HL-60/S4 treated with retinoic acid at 250 ng/mL for 4 days and 3 days (cell line): ENCODE results near the gene KRTAP10-2.

Experiments used
- in situ Hi-C: fragments of 300-500 bp; cut with MboI; formaldehyde crosslinking; loops from 2 replicates; pipeline ENCODE4 v1.7.0; 2022; ENCODE audit warnings: low sequenced_read_pairs

The KRTAP10-2 gene

DNA sequence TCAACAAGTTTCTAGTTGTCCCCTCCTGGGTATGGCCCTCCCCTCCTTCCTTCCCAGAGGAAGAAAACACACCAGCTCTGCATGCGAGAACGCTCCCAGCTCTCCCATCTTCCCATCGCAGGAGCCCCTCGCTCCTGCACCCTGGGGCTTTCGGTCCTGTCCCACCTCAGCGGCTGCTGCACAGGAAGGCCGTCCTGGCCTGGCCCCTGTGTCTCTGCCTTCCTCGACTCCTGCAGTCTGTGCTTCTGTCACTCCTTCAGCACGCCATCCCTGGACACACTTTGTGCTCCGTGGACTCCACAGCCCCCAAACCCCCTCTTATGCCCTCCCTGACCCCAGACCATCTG, 34.5 kb downstream of the KRTAP10-2 start:
- in situ Hi-C loops, result loop anchor here (25.0 kb wide), 2 partner anchors 270 to 420 kb away; partner anchors contain the start of gene SLX9

DNA sequence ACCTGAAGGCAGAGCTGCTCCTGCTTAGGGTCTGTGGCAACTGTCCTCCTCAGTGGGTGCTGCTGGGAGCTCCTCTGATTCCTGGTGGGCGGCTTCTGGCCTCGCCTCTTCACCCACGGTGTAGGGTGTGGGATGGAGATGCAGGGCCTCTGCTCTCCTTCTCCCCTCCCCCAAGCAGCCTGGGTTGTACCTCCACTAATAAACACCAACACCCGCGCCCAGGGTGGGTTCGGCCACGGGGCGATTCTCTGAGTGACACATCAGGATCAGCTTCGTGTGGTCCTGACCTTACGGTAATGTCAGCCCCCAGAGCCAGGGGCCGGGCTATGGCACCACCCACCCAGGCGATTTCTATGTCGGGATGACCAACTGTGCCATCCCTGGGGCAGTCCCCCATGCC, 35.0 kb downstream of the KRTAP10-2 start:
- in situ Hi-C loops, result loop anchor here (25.0 kb wide), 2 partner anchors 271 to 421 kb away; partner anchors contain the start of gene SLX9

DNA sequence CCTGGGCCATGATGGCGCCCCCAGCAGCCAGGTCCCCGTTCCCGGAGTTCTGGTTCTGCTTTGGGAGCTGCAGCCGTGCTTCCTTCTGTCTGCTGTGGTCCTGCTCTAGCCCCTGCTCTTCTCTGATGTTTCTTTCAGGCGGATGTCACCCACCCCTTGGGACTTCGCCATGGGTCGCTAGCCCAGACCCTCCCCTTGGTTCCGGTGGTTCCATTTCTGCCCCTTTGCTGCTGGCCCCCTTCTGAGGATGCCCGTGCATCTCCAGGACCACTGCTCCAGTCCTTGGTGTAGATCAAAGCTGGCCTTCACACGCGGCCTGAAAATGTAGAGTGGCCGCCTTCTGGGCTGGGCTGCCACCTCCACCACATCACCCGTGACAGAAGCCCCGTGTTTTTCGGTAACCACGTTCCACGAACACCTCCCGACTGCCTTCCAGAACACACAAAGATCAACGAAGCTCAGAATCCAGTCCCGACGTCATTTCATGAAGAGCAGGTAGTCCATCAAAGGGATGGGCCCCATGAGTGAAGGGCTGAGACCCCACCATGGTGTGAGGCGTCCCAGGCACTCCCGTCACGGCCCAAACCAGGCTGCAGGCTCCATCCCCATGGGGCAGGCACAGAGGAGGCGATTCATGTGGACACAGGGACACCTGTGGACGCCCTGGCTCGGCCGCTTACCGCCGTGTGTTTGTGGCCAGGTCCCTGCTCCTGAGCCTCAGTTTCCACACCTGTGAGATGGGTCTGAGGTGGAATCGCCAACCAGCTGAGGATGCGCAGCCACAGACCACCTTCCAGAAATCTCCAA, 35.7 kb downstream of the KRTAP10-2 start:
- in situ Hi-C loops, result loop anchor here (25.0 kb wide), 2 partner anchors 272 to 422 kb away; partner anchors contain the start of gene SLX9

DNA sequence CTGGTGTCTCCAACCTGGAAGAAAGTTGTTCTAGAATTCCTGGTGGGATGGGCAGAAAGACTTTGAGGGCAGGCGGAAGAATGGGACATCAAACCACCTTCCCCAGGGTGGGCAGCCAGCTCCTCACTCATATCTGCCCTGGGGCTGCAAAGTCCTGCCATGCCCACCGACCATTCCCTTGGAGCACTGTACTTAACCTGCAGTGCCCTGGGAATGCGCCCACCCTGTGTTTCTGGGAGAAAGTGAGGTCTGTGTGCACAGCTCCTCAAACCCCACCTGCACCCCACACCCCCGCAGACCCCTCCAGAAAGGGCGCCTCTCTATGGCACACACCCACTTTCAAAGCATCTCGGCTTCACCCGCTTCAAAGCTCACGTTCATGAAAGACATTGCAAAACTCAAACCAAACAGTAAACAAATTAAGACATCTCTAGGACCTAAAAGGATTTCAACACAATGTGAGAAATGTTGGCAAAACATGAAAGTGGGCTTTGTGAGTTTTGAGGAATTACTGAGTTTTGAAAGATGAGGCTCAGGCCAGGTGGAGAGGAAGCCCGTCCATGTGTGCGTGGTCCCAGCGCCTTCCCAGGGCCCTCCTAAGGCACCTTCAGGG, 36.5 kb downstream of the KRTAP10-2 start:
- in situ Hi-C loops, result loop anchor here (25.0 kb wide), 2 partner anchors 272 to 422 kb away; partner anchors contain the start of gene SLX9

DNA sequence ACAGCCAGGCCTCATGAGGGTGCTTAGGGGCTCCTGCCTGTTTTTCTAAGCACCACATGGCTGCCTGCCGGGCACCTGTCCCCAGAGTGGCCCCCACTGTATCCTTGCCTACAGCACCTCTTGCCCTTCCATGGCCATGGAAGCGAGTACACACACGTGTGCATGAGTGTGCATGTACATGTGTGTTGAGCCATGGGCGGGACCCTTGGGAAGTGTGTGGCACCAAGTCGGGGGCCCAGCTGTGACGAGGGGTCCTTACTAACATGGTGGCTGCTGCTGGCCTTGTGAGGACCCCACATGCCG, 37.1 kb downstream of the KRTAP10-2 start:
- in situ Hi-C loops, result loop anchor here (25.0 kb wide), 2 partner anchors 273 to 423 kb away; partner anchors contain the start of gene SLX9

DNA sequence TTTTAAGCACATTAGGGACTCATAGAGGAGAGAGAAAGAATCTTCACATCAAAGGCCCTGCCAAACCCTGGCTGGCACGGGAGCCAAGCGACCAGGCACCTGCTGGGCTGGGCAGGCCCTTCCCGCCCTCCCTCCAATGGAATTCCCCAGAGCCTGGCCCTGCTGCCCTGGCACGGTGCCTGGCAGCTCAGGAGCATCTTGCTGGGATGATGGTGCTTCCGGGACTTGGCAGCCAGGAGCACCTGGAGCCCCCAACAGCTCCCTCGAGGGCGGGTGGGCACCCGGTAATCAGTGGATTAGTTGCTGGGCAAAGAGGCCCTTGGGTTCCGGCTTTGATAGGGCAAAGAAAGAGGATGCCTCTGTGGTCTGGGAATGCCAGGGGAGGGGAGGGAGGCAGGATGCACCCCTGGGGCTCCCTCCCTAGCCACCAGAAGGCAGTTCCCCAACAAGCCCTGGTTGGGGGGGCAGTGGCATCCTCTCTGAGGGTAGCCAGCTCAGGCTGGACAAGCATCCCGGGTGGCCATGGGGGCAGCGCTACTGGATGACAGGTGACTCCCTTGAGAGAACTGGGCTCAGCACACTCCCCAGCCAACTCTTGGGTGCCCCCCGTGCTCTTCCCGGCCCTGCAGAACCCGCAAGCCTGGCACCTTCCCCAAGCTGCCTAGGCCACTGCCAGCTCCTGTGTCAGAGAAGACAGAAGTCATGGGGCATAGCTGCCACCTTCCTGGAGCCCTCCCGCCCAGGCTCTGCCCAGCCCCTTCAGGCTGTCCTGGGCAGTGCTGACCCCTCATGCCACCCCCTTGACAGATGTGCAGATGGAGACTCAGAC, 37.7 kb downstream of the KRTAP10-2 start:
- in situ Hi-C loops, result loop anchor here (25.0 kb wide), 2 partner anchors 274 to 424 kb away; partner anchors contain the start of gene SLX9

DNA sequence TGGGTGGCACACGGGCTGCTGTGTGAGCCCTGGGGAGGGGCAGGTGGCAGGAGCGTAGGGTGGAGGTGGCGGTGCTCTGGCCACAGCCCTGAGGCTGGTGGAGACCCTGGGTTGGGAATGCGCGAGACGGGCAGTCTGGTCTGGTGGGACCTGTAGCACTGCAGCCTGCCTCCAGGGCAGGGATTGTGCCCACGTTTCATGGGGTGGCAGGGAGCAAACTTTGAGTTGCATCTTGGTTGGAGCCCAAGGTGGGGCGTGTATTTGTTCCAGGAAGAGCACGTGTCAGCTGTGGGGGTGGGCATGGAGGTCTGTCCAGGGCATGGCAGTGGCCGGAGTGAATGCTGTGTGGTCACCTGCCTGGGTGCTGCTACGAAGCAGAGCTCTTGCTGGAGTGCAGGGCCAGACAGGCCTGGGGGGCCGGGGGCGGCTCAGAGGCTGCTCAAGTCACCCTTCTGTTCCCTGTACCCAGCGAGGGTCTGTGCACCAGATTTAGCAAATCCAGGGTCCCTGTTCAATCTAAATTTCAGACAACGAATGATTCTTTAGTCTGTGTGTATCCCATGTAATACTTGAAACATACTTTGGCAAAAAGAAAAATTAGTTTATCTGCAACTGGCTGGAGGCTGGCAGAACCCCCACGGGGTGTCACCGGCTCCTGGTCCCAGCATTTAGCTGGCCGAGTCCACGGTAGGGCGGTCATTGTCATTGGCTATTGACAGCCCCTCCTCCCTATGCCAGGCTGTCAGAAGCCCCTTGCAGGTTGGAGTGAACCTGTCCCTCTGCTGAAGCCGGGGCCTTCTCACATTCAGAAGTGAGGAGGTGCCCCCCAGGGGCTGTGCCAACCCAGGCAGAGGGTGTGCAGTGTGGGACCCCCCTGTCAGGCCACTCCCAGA, 38.6 kb downstream of the KRTAP10-2 start:
- in situ Hi-C loops, result loop anchor here (25.0 kb wide), 2 partner anchors 275 to 425 kb away; partner anchors contain the start of gene SLX9

DNA sequence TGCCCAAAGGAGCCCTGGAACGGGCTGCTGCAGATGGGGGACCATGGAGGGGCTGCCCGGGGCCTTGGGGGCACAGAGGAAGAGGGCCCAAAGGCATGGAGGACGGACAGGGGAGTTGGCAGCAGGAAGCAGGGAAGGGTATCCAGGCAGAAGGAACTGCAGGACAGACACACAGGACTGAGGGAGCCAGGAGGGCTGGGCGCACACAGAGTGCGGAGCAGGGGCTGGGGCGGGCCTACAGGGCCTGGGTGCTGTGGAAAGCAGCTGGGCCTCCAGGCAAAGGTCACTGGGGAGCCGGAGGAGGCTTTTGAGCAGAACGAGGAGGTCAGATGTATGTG, 39.4 kb downstream of the KRTAP10-2 start:
- in situ Hi-C loops, result loop anchor here (25.0 kb wide), 2 partner anchors 275 to 425 kb away; partner anchors contain the start of gene SLX9

DNA sequence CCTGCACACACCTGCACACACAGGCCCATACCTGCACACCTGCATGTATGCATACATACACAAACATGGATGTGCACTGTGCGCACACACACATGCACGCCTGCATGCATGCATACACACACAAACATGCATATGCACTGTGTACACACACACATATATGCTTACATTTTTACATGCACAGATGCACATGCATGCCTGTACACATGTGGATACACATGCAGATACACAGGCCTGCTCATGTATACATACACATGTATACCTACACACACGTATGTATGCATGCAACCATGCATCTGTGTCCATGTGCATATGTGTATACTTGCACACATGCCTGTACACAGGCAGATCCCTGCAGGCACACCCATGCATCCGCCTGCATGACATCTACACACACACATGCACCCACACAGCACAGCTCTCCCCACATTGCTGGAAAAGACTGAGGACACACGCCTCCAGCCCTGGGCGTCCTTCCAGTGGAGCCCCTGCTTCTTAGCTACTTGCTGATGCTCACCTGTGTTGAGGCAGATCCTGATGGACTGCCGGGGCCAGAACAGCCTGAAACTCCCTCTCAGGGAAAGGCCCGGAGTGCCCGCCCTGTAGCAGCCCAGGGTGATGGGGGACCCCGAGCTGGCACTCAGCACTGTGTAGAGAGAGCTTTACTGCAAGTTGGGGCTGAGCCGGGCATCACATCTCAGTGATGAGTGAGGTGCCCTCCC, 39.9 kb downstream of the KRTAP10-2 start:
- in situ Hi-C loops, result loop anchor here (25.0 kb wide), 2 partner anchors 276 to 426 kb away; partner anchors contain the start of gene SLX9

DNA sequence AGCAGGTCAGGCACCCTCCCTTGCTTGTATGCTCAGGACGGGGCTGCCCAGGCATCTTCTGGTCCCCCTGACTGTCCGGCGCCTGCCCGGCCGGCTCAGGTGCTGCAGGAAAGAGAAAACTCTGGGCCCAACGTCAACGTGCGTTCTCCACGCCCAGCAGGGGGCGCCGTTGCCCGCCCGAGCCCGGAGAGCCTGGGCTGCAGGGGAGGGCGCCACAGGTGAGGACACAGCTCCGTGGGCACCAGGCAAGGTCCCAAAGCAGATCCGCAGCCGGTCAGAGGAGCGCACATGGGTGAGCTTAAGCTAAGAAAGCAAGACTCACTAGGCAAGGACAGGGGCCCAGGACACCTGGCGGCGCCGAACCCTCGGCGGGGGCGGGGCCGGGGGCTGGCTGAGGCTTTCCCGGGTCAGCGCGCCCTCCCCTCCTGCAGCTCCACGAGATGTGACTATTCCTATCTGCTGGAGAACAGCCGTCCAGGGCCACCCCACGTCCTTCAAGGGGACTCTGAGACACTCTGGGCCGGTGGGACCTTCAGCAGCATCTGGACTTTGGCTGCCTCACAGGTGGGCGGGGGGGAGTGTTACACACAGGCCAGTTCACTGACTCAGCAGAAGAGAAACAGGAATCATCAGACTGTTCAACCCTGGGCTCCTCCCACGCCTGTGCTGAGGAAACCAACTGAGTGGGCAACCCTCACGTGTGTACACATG, 40.6 kb downstream of the KRTAP10-2 start:
- in situ Hi-C loops, result loop anchor here (25.0 kb wide), 2 partner anchors 277 to 427 kb away; partner anchors contain the start of gene SLX9

DNA sequence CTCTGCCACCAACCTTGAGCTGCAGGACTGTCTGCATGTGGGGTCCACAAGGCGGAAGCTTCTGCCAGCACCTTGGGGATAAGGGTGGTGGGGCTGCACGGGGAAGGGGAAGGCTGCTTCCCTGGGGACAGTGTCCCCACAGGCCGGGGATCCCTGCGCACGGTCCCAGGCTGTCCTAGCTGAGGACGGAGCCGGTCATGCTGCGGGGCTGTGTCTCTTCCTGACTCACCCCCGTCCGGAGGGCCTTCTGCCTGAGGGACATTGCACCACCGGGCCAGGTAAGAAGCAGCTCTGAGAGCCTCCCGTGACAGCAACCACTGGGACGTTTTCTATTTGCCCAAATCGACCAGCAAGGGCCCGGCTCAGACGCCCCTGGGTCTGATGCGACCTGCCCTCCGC, 41.2 kb downstream of the KRTAP10-2 start:
- in situ Hi-C loops, result loop anchor here (25.0 kb wide), 2 partner anchors 277 to 427 kb away; partner anchors contain the start of gene SLX9

DNA sequence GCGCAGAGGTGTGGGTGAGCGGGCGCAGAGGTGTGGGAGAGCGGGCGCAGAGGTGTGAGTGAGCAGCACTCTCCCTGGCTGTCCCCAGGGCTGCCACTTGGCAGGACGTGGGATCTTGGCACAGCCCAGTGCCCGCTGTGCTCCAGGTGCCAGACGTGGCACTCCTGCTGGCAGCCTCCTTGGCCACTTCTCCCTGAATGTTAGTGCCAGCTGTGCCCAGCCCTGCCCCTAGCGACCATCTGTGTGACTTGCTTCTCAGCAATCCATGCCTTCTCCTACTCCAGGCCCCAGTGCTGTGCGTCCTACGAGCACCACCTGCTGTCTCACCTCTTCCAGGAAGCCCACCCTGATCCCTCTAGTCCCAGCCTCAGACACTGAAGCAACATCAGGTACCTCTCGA, 41.8 kb downstream of the KRTAP10-2 start:
- in situ Hi-C loops, result loop anchor here (25.0 kb wide), 2 partner anchors 278 to 428 kb away; partner anchors contain the start of gene SLX9

DNA sequence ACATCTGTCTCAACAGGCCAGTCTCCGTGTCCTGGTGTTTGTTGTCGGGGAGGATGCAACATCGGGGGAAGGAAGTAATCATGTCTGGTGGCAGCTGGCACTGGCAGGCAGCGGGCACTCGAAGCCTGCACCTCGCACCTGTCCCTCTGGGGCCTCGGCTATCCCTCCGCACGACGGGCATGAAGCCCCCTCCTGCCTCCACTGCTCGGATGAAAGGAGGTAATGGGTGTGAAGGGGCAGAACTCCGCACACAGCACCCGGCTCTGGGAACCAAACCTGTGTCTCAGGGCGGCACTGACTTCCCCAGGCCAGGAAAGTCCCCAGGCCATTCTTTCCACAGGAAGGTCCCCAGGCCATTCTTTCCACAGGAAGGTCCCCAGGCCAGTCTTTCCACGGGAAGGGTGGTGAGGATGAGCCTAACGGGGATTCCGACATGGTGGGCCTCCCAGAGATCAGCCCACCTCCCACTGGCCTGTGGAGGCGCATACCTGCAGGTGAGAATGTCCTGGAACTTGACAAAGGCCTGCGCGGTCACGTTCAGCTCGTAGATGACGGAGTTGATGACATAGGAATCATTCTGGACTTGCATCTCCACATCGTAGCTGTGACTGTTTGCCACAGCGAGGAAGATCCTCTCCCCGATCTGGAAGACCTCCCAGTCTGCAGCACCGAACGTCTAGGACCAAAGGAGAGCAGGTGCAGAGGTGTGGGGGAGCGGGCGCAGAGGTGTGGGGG, 42.4 kb downstream of the KRTAP10-2 start:
- in situ Hi-C loops, result loop anchor here (25.0 kb wide), 2 partner anchors 278 to 428 kb away; partner anchors contain the start of gene SLX9

DNA sequence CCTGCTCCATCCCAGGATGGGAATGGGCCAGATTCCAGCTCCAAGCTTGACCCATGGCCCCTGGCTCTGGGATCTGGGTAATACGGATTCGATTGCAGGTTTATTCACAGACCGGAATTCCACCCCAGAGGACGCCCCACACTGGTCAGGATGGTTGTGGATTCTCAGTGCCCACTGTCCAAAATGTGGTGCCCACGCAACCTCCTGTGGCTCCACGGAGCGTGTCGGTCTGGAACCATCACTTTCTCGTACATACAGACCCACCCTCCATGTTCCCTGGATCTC, 42.9 kb downstream of the KRTAP10-2 start:
- in situ Hi-C loops, result loop anchor here (25.0 kb wide), 2 partner anchors 279 to 429 kb away; partner anchors contain the start of gene SLX9

DNA sequence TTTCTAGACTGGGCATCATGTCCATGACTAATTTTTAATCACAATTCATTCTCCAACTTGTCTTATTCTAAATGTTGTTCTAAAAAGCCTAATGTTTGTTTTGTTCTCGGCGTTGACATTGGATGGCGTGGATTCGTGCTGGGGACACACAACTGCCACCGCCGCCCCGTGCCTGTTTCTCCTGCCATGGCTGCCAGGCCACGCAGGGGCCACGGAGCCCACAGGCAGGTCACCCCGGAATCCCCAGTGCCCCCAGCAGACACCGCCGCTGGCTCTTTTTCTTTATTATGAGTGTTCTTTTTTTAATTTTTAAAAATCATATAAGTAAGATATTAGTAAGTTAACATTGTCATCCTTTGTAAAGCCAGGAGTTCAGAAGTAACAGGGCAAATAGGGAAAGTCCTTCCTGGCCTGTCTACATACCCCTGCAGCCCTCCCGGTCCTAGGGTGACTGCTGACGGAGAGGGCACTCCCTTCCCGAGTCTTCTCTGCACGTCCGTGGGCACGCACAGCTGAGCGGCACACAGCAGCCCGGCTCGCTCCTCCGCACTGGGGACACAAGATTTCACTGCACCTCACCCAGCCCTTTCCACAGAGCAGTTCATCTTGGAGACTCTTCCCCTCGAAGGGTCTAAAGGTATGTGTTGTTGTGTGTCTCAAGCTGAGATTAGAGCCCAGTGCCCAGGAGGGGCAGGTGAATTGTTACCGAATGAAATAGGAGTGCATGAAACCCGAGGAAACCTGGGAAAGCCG, 43.5 kb downstream of the KRTAP10-2 start:
- in situ Hi-C loops, result loop anchor here (25.0 kb wide), 2 partner anchors 279 to 429 kb away; partner anchors contain the start of gene SLX9

DNA sequence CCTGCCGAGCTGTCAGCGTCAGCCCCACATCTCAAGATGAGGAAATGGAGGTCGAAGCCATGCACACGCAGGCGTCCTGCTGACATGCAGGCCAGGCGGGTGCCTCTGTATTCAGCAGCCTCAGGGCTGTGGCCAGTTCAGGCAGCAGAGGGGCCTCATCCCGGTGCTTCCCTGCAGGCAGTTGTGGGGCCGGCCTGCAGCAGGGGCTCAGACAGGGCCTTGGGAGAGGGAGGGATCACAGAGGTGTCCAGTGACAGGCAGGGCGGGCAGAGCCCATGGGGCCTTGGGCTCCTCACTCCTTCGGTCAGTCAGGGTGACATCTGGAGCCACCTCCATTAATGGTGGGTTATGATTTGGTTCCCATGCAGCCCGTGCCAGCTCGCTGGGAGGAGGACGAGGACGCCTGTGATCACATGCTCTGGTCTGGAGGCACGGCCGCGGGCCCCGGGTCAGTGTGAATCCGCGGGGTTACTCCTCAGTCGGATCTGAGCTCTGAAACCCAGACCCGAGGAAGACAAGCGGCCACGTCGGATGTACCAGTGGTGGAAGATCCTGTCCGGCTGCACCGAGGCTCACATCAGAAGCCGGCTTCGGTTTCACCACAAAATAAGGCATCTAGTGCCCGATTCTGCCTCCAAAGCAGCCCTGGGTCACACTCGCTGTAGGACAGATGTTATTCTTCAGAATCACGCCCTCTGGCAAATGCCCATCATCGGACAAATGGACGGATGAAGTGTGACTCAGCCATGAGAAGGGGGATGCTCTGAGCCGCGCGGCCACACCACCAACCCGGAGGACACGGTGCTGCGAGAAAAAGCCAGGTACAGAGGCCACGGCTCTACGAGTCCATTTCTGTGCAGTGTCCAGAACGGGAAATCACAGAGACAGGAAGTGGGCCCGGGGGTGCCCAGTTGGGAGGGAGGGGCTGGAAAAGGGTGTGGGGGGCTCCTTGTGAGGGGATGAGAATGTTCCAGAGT, 44.7 kb downstream of the KRTAP10-2 start:
- in situ Hi-C loops, result loop anchor here (25.0 kb wide), 2 partner anchors 281 to 431 kb away; partner anchors contain the start of gene SLX9
